ENCODE data around the gene BTBD10.

GRCh38 chr11:13415201-13415600, 47.8 kb downstream of the BTBD10 start:
- TF ChIP-seq CTCF (IDR thresholded peaks at IDR 0.05) (no peak), POLR2AphosphoS5 (IDR thresholded peaks at IDR 0.05) (no peak), POLR2A (IDR thresholded peaks at IDR 0.05) (no peak), EP300 (IDR thresholded peaks at IDR 0.05) (no peak)

Measured in gastroesophageal sphincter (tissue), 3 donors.